ENCODE results near the gene RNF214.
"Not testable (repeated sequence)": the region's sequence is repeated elsewhere in the genome, so short reads cannot be mapped to it uniquely, and the experiment has no call there.

RNF214 gene

DNA sequence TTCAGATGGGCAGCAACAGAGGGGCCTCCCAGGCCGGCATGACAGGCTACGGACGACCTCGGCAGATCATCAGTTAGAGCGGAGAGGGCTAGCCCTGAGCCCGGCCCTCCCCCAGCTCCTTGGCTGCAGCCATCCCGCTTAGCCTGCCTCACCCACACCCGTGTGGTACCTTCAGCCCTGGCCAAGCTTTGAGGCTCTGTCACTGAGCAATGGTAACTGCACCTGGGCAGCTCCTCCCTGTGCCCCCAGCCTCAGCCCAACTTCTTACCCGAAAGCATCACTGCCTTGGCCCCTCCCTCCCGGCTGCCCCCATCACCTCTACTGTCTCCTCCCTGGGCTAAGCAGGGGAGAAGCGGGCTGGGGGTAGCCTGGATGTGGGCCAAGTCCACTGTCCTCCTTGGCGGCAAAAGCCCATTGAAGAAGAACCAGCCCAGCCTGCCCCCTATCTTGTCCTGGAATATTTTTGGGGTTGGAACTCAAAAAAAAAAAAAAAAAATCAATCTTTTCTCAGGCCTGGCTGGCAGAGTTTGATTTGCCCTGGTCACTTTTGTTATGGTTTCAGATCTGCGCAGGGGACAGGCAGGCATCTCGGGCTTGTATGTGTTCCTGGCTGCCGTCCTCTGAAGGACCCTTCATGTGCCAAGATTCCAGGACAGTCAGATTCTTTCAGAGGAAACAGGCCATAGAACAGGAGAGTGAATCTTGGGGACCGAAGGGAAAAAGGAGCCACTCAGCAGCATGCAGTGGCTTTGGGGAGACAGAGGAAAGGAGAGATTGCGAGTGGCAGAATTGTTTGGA lies 28.0 kb upstream of the RNF214 start:
- no peak overlapping the region for H3K4me3 ChIP-seq (ENCODE audit: low read depth in 1 of 2, low read length in 1 of 2)
- no peak for TF ChIP-seq CTCF (IDR thresholded peaks at IDR 0.05)
- H3K9me3 ChIP-seq: no peaks in the 10 kb centered on the region
- H3K27ac ChIP-seq: no peak overlapping the region
- no peaks in the 10 kb centered on the region for H3K4me1 ChIP-seq (ENCODE audit: control insufficient read depth in 1 of 2, insufficient read depth in 1 of 2, low read depth in 1 of 2, low read length in 1 of 2)
- H3K27me3 ChIP-seq: no peaks in the 10 kb centered on the region
- peaks cover 39% of the 10 kb centered on the region for H3K36me3 ChIP-seq

GRCh38 chr11:117205211-117205818 lies 27.2 kb upstream of the RNF214 start:
- no peak for TF ChIP-seq CTCF (IDR thresholded peaks at IDR 0.05)

DNA sequence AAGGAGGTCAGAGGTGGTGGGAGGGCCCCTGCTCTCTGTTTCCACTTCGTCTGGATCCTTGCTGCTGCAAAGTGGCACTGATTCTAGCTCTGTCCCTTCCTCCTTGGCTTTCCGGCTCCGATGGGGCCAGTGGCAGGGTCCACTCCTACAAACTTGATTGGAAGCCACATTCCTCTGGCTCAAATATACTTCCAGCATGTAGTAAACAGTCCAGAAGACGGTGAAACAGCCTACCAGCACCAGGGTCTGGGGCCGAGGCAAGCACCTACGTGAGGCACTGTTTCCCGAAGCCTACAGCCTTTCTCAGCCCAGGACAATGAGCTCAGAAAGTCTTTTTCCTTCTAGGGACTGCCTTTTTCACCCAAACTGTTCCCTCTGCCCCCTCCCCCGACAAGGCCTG lies 26.4 kb upstream of the RNF214 start:
- peaks cover 42% of the 10 kb centered on the region for H3K36me3 ChIP-seq
- not testable (repeated sequence) for H3K4me3 ChIP-seq (ENCODE audit: low read depth in 1 of 2, low read length in 1 of 2); H3K27me3 ChIP-seq; H3K27ac ChIP-seq; H3K4me1 ChIP-seq (ENCODE audit: control insufficient read depth in 1 of 2, insufficient read depth in 1 of 2, low read depth in 1 of 2, low read length in 1 of 2); H3K9me3 ChIP-seq

More at GRCh38 chr11:117205211-117205818, 27.2 kb upstream of the RNF214 start:
- Histone ChIP-seq H3K36me3 (peaks cover 39% of the 10 kb centered on the region), H3K4me1 (ENCODE audit: control insufficient read depth in 1 of 2, insufficient read depth in 1 of 2, low read depth in 1 of 2, low read length in 1 of 2) (no peaks in the 10 kb centered on the region), H3K27me3 (no peaks in the 10 kb centered on the region), H3K9me3 (no peaks in the 10 kb centered on the region), H3K27ac (no peak overlapping the region), H3K4me3 (ENCODE audit: low read depth in 1 of 2, low read length in 1 of 2) (no peak overlapping the region)

DNA sequence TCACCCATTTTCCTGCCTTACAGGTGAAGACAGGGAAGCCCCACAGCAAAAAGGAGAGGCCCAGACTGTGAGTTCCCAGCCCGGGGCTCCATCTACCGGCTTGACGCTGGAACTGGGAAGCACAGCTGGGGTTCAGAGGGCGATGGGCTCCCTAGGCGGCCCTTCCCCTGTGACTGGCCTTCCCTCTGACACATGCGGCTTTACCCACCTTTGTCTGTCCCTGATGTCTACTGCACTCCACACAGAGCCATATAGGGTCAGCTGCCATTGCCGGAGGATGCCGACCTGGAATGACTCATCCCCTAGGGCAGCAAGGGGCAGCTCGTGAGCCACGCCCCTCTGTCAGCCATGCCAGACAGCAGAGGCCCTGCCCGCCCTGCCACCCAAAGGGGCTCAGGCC lies 25.6 kb upstream of the RNF214 start:
- H3K4me1 ChIP-seq (ENCODE audit: control insufficient read depth in 1 of 2, insufficient read depth in 1 of 2, low read depth in 1 of 2, low read length in 1 of 2); H3K4me3 ChIP-seq (ENCODE audit: low read depth in 1 of 2, low read length in 1 of 2); H3K9me3 ChIP-seq; H3K27me3 ChIP-seq; H3K27ac ChIP-seq: not testable (repeated sequence)
- peaks cover 48% of the 10 kb centered on the region for H3K36me3 ChIP-seq

DNA sequence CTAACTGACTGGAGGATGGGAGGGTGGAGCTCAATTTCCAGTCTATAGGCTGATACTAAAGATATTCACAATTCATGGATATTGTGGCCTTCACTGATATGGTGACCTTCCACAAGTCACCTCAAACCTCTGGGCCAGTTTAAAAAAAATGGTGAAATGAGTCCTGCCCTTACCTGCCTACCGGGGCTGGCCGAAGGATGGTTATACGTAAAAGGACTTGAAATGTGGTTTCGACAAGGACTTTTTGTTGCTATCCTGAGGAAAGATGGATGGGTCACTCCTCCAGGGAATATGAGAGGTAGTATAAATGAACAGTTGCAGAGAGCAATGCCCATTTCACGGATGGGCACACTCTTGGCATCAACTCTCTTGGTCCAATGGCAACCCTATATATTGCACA lies 25.0 kb upstream of the RNF214 start:
- H3K36me3 ChIP-seq: peaks cover 48% of the 10 kb centered on the region
- not testable (repeated sequence) for H3K4me1 ChIP-seq (ENCODE audit: control insufficient read depth in 1 of 2, insufficient read depth in 1 of 2, low read depth in 1 of 2, low read length in 1 of 2); H3K4me3 ChIP-seq (ENCODE audit: low read depth in 1 of 2, low read length in 1 of 2); H3K27ac ChIP-seq; H3K27me3 ChIP-seq; H3K9me3 ChIP-seq

GRCh38 chr11:117208710-117209109 lies 23.8 kb upstream of the RNF214 start:
- H3K36me3 ChIP-seq: peaks cover 49% of the 10 kb centered on the region
- H3K9me3 ChIP-seq; H3K27me3 ChIP-seq; H3K4me3 ChIP-seq (ENCODE audit: low read depth in 1 of 2, low read length in 1 of 2); H3K27ac ChIP-seq; H3K4me1 ChIP-seq (ENCODE audit: control insufficient read depth in 1 of 2, insufficient read depth in 1 of 2, low read depth in 1 of 2, low read length in 1 of 2): not testable (repeated sequence)

DNA sequence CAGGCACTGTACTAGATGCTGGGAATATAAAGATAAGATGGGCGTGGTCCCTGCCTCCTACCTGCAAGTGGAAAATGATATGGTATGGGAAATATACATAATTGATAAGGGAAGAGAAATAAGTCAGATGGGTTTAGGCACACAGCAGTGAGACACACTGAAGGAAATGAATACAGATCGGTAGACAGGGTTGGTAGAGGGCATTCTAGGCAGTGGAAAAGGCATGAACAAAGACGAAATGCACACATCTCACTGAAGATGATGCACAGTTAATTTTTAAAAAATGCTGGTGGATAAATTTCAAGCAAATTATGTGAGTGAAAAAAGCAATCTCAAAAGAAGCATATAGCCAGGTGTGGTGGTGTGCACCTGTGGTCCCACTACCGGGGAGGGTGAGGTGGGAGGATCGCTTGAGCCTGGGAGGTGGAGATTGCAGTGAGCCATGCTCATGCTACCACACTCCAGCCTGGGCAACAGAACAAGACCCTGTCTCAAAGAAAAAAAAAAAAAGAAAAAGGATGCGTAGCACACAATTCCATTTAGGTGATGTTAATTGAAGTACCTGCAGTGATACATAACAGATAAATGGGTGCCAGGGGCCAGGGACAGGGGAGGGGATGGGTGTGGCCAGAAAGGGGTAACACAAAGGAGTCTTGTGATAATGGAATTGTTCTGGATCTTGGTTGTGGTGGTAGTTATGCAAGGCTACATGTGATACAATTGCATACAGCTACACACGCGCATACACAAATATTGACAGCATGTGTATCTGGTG lies 22.9 kb upstream of the RNF214 start:
- H3K4me3 ChIP-seq (ENCODE audit: low read depth in 1 of 2, low read length in 1 of 2); H3K9me3 ChIP-seq; H3K27me3 ChIP-seq; H3K27ac ChIP-seq; H3K4me1 ChIP-seq (ENCODE audit: control insufficient read depth in 1 of 2, insufficient read depth in 1 of 2, low read depth in 1 of 2, low read length in 1 of 2): not testable (repeated sequence)
- peaks cover 47% of the 10 kb centered on the region for H3K36me3 ChIP-seq

DNA sequence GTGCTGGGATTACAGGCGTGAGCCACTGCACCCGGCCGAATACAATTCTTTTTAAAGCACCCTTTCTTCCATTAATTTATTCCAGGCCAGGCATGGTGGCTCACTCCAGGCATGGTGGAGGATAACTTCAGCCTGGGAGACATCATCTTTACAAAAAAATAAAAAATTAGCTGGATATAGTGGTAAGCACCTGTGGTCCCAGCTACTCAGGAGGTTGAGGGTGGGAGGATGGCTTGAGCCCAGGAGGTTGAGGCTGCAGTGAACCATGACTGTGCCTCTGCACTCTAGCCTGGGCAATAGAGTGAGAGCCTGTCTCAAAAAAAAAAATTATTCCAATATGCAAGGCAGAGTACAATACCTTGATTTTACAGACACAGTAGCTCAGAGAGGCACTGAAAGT lies 21.9 kb upstream of the RNF214 start:
- Histone ChIP-seq H3K4me3 (ENCODE audit: low read depth in 1 of 2, low read length in 1 of 2) (no peak overlapping the region), H3K4me1 (ENCODE audit: control insufficient read depth in 1 of 2, insufficient read depth in 1 of 2, low read depth in 1 of 2, low read length in 1 of 2) (no peaks in the 10 kb centered on the region), H3K27me3 (no peaks in the 10 kb centered on the region), H3K27ac (no peak overlapping the region), H3K9me3 (no peaks in the 10 kb centered on the region), H3K36me3 (peaks cover 43% of the 10 kb centered on the region)
- TF ChIP-seq CTCF (IDR thresholded peaks at IDR 0.05): no peak
